ELR (cell line): ENCODE data around the gene RND3.

Source experiments
- DNase-seq: peaks from one replicate; pipeline ENCODE4 v3.0.0-alpha.2; 2015; ENCODE audit warnings: low read depth

Gene RND3

GRCh38 chr2:150494234-150494945 is 6.9 kb upstream of the RND3 start:
- peak; percentile 56 for DNase-seq

- peak; percentile 91 for DNase-seq
These were observed 4.5 kb upstream of the RND3 start for GRCh38 chr2:150491943-150492342.

GRCh38 chr2:150491430-150491829 is 4.0 kb upstream of the RND3 start:
- DNase-seq = peak; percentile 64

GRCh38 chr2:150490466-150490865 is 3.0 kb upstream of the RND3 start:
- DNase-seq = no peak

GRCh38 chr2:150486539-150487484 is 655 bp downstream of the RND3 start:
- peak; percentile 49 for DNase-seq

- DNase-seq = peak; percentile 88
These were observed 1.5 kb downstream of the RND3 start for GRCh38 chr2:150485871-150486538.

GRCh38 chr2:150485114-150485870 is 2.2 kb downstream of the RND3 start:
- DNase-seq = peak; percentile 72

- peak; percentile 45 for DNase-seq
These were observed 2.9 kb downstream of the RND3 start for GRCh38 chr2:150484461-150485021.

GRCh38 chr2:150484006-150484405 is 3.5 kb downstream of the RND3 start:
- DNase-seq = peak; percentile 69

- peak; percentile 22 for DNase-seq
These were observed 3.9 kb downstream of the RND3 start for GRCh38 chr2:150483532-150483931.

GRCh38 chr2:150482667-150483400 is 4.6 kb downstream of the RND3 start:
- peak; percentile 43 for DNase-seq

- peak; percentile 25 for DNase-seq
These were observed 5.4 kb downstream of the RND3 start for GRCh38 chr2:150482111-150482510.

GRCh38 chr2:150480971-150481830 is 6.3 kb downstream of the RND3 start:
- DNase-seq = peak; percentile 50

- peak; percentile 66 for DNase-seq
These were observed 7.2 kb downstream of the RND3 start for GRCh38 chr2:150480241-150480640.

GRCh38 chr2:150479075-150479915 is 8.2 kb downstream of the RND3 start:
- peak; percentile 79 for DNase-seq

GRCh38 chr2:150478200-150478974 is 9.1 kb downstream of the RND3 start:
- DNase-seq = peak; percentile 62

- peak; percentile 63 for DNase-seq
These were observed 10.1 kb downstream of the RND3 start for GRCh38 chr2:150477347-150477746.

- peak; percentile 35 for DNase-seq
These were observed 10.6 kb downstream of the RND3 start for GRCh38 chr2:150476809-150477302.
